Loucy (cell line): ENCODE data around the gene TMEM135.

Experiments used
- H2AFZ ChIP-seq: fragments of 200-600 bp; sonication (generic); 2 replicates; pipeline ENCODE4 v1.6.0; 2016; ENCODE audit warnings: antibody characterized with exemption, mild to moderate bottlenecking, low read length, moderate library complexity
- H3F3A ChIP-seq: fragments of 200-600 bp; 2 replicates; pipeline ENCODE4 v1.6.0; 2016; ENCODE audit warnings: antibody characterized with exemption, low read depth, mild to moderate bottlenecking
- H3K27me3 ChIP-seq: fragments of 200-600 bp; sonication (generic); 2 replicates; pipeline ENCODE4 v1.6.1; 2014; ENCODE audit warnings: low read length, mild to moderate bottlenecking; ENCODE audit not compliant: insufficient read depth, poor library complexity, severe bottlenecking
- H3K36me3 ChIP-seq: fragments of 200-600 bp; sonication (generic); 2 replicates; pipeline ENCODE4 v1.6.1; 2016; ENCODE audit warnings: low read length; ENCODE audit not compliant: insufficient read depth
- H3K4me1 ChIP-seq: fragments of 200-600 bp; sonication (generic); 2 replicates; pipeline ENCODE4 v1.5.1; 2014; ENCODE audit warnings: low read length, mild to moderate bottlenecking; ENCODE audit not compliant: insufficient read depth, poor library complexity, severe bottlenecking
- H3K4me2 ChIP-seq: fragments of 200-600 bp; sonication (generic); 2 replicates; pipeline ENCODE4 v1.6.0; 2014; ENCODE audit warnings: antibody characterized with exemption, low read length, low read depth, mild to moderate bottlenecking; ENCODE audit not compliant: poor library complexity, severe bottlenecking
- H3K4me3 ChIP-seq: fragments of 200-600 bp; sonication (generic); 2 replicates; pipeline ENCODE4 v1.5.1; 2014; ENCODE audit warnings: low read length, mild to moderate bottlenecking, mixed read lengths; ENCODE audit not compliant: poor library complexity, severe bottlenecking
- H3K79me2 ChIP-seq: fragments of 200-600 bp; sonication (generic); 2 replicates; pipeline ENCODE4 v1.6.1; 2014; ENCODE audit warnings: low read length; ENCODE audit not compliant: insufficient read depth
- H3K9ac ChIP-seq: fragments of 200-600 bp; sonication (generic); 2 replicates; pipeline ENCODE4 v1.6.0; 2014; ENCODE audit warnings: mild to moderate bottlenecking, low read depth, low read length, moderate library complexity; ENCODE audit not compliant: poor library complexity, severe bottlenecking
- H3K9me2 ChIP-seq: fragments of 200-600 bp; sonication (generic); replicated peaks from 2 replicates; pipeline ENCODE4 v1.6.1; 2016; ENCODE audit warnings: low read depth, low read length, mixed read lengths
- H3K9me3 ChIP-seq: fragments of 200-600 bp; sonication (generic); 2 replicates; pipeline ENCODE4 v1.6.1; 2014; ENCODE audit warnings: mild to moderate bottlenecking, antibody characterized with exemption, low read length, low read depth; ENCODE audit not compliant: insufficient read depth
- H4K20me1 ChIP-seq: fragments of 200-600 bp; sonication (generic); 2 replicates; pipeline ENCODE4 v1.6.0; 2014; ENCODE audit warnings: antibody characterized with exemption, low read length, mild to moderate bottlenecking; ENCODE audit not compliant: insufficient read depth, poor library complexity, severe bottlenecking
- CTCF ChIP-seq: fragments of 200-600 bp; sonication (generic); conservative IDR thresholded peaks from 2 replicates; pipeline ENCODE4 v1.5.1; 2014; ENCODE audit warnings: mild to moderate bottlenecking, antibody characterized with exemption, low read length
- EZH2phosphoT487 ChIP-seq: fragments of 200-600 bp; IDR thresholded peaks from 2 replicates; pipeline ENCODE4 v1.6.1; 2018; ENCODE audit warnings: antibody characterized with exemption, mild to moderate bottlenecking, moderate library complexity, borderline replicate concordance

The TMEM135 gene

DNA sequence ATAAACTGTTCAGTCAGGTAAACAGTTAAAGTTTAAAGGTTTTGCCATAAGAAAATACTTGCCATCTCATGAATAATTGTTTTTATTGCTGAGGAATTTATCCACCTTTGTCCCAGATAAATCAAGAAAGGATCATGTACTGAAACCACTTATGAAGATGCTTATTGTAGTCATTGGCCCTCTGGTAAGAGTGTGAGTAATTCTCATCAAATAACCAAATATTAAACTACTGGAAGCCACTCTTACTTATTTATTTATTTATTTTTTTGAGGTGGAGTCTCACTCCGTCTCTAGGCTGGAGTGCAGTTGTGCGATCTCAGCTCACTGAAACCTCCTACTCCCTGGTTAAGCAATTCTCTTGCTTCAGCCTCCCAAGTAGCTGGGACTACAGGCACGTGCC is 35.1 kb downstream of the TMEM135 start:
- Histone ChIP-seq H3K27me3 (no peaks in the 10 kb centered on the region), H3K4me2 (no peak overlapping the region), H3K9ac (no peak overlapping the region), H3K4me1 (no peaks in the 10 kb centered on the region), H3K4me3 (no peak overlapping the region), H4K20me1 (no peaks in the 10 kb centered on the region), H3K79me2 (no peaks in the 10 kb centered on the region), H3K9me3 (no peaks in the 10 kb centered on the region), H3K9me2 (no peaks in the 10 kb centered on the region), H3F3A (no peaks in the 10 kb centered on the region), H2AFZ (no peak overlapping the region), H3K36me3 (peaks cover 26% of the 10 kb centered on the region; the same call in 1 of the 2 replicates)
- TF ChIP-seq EZH2phosphoT487 = no peak
- no peak for TF ChIP-seq CTCF

- Histone ChIP-seq H3K27me3 (no peaks in the 10 kb centered on the region), H3K9ac (no peak overlapping the region), H2AFZ (no peak overlapping the region), H4K20me1 (no peaks in the 10 kb centered on the region), H3K9me3 (no peaks in the 10 kb centered on the region), H3F3A (no peaks in the 10 kb centered on the region), H3K4me3 (no peak overlapping the region), H3K9me2 (no peaks in the 10 kb centered on the region), H3K36me3 (peaks cover 26% of the 10 kb centered on the region; the same call in 1 of the 2 replicates), H3K79me2 (no peaks in the 10 kb centered on the region), H3K4me1 (peaks cover 2% of the 10 kb centered on the region), H3K4me2 (no peak overlapping the region)
- TF ChIP-seq CTCF = no peak
- TF ChIP-seq EZH2phosphoT487 = no peak
Observed at GRCh38 chr11:87076260-87076783, 38.6 kb downstream of the TMEM135 start.

DNA sequence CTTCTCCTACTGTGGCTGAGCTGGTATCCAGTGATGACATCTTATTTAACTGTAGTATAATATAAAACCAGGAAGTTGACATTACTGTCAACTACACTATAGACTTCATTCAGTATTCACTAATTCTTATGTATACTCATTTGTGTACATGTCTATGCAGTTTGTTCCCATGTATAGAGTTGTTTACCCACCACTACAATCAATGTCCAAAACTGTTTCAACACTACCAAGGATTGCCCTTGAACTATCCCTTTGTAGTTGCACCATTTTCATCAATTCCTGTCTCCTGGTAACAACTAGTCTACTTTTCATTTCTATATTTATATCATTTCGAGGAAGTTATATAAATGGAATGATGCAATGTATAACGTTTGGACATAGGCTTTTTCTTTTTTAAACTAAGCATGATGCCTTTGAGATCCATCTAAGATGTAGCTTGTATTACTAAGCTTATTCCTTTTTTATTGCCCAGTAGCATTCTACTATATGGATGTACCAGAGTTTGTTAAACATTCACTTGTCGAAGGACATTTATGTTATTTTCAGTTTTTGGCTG is 39.2 kb downstream of the TMEM135 start:
- Histone ChIP-seq H3F3A (no peaks in the 10 kb centered on the region), H4K20me1 (no peaks in the 10 kb centered on the region), H3K4me2 (no peak overlapping the region), H3K27me3 (no peaks in the 10 kb centered on the region), H3K9me3 (no peaks in the 10 kb centered on the region), H3K9ac (no peak overlapping the region), H3K9me2 (no peaks in the 10 kb centered on the region), H3K4me3 (no peak overlapping the region), H2AFZ (no peak overlapping the region), H3K36me3 (peaks cover 26% of the 10 kb centered on the region; the same call in 1 of the 2 replicates), H3K79me2 (no peaks in the 10 kb centered on the region), H3K4me1 (peaks cover 8% of the 10 kb centered on the region)
- TF ChIP-seq CTCF (no peak), EZH2phosphoT487 (no peak)
